Measurements from ENCODE around the gene MCF2L2.
"Not testable (repeated sequence)": the region's sequence is repeated elsewhere in the genome, so short reads cannot be mapped to it uniquely, and the experiment has no call there.

MCF2L2 gene

DNA sequence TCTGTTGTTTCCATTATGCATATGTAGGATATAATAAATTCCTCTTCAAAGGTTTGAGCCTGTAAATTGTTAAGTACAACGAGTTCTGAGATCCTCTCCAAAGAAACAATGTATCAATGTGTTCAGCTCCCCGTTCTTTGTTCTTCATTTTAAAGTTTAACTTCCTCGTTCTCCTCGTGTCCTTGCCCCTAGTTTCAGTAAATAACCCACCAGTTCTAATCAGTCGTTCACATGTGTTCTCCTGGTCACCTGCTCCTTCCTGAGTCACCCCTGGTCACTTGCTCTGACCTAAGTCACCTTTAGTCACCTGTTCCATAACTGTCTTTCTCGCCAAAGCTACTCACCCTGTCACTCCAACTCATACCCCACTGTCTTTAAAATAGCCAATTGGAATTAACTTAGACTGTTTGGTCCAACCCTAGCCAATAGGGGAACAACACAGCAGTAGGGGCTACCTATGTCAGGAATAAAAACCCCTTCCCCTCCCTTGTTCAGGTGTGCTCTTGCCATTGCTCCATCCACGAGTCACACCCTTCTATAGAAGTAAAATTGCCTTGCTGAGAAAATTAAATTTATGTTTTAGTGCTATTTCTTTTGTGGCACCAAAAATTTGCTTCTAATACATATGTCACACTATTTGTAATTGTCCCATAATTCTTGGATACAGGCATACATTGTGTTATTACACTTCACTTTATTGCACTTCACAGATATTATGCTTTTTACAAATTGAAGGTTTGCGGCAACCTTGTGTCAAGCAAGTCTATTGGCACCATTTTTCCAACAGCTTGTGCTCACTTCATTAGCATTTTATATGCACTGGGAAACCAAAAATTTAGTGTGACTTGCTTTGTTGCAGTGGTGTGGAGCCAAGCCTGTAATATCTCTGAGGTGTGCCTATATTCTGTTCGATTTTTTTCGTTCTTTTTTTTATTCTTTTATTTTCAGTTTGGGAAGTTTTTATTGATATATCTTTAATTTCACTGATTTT is 15.3 kb upstream of the MCF2L2 start:
- DNase-seq, result no peak

- no peak for DNase-seq
Observed at GRCh38 chr3:183442994-183443393, 14.6 kb upstream of the MCF2L2 start.

- not testable (repeated sequence) for DNase-seq
Observed at GRCh38 chr3:183440521-183440920, 12.1 kb upstream of the MCF2L2 start.

DNA sequence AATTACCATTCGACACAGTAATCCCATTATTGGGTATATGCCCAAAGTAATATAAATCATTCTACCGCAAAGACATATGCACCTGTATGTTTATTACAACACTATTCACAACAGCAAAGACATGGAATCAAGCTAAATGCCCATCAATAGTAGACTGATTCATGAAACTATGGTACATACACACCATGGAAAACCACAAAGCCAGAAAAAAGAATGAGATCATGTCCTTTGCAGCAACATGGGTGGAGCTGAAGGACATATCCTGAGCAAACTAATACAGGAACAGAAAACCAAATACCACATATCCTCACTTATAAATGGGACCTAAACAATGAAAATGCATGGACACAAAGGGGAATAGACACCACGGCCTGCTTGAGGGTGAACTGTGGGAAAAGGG is 11.1 kb upstream of the MCF2L2 start:
- DNase-seq, result no peak

GRCh38 chr3:183438735-183439134 is 10.3 kb upstream of the MCF2L2 start:
- no peak for DNase-seq

GRCh38 chr3:183437666-183438564 is 9.5 kb upstream of the MCF2L2 start:
- no peak for DNase-seq

DNA sequence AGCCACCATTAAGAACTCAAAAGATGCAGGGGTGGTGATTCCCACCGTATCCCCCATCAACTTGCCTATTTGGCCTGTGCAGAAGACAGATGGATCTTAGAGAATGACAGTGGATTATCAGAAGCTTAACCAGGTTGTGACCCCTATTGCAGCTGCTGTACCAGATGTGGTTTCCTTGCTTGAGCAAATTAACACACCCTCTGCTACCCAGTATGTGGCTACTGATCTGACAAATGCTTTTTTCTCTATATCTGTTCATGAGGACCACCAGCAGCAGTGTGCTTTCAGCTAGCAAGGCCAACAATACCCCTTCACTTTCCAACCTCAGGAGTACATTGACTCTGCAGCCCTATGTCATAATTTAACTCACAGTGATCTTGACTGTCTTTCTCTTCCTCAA is 8.6 kb upstream of the MCF2L2 start:
- DNase-seq, result no peak

DNA sequence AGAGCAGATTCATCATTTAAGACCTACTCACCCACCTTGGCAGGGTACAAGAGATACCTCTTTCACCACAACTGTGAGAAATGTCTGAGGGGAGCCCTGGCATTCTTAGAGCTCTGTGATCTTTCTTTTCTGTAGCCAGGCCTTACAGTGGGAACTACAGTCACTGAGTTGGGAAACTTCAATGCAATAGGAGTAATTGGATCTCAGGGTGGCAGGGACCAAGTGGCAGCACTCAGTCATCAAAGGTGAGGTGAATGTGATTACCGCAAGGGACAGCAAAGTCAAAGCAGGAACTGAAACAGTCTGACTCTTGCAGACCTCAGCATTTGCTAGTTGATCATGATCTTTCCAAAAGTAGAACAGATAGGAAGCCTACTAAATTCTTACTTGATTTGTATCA is 7.2 kb upstream of the MCF2L2 start:
- no peak for DNase-seq

- no peak for DNase-seq
Observed at GRCh38 chr3:183434992-183435391, 6.6 kb upstream of the MCF2L2 start.

DNA sequence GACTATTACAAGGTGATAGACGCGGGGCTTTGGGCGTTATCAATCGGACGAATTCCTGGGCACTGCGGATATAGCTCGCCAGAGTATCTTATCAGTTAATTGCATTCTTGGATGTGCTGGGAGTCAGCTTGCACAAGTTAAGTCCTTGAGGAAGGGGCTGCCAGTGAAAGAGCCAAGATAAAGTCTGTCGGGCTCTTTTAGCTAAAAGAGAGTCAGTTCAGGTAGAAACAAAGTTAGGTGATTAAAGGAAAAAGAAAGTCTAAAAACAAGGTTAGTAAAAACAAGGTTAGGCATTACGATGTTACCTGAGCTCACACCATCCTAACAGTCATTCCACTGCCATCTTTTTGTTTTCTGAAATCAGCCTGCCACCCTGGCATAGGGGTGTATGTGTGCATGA is 6.1 kb upstream of the MCF2L2 start:
- DNase-seq, result no peak

- no peak for DNase-seq
Observed at GRCh38 chr3:183430325-183430957, 2.0 kb upstream of the MCF2L2 start.

DNA sequence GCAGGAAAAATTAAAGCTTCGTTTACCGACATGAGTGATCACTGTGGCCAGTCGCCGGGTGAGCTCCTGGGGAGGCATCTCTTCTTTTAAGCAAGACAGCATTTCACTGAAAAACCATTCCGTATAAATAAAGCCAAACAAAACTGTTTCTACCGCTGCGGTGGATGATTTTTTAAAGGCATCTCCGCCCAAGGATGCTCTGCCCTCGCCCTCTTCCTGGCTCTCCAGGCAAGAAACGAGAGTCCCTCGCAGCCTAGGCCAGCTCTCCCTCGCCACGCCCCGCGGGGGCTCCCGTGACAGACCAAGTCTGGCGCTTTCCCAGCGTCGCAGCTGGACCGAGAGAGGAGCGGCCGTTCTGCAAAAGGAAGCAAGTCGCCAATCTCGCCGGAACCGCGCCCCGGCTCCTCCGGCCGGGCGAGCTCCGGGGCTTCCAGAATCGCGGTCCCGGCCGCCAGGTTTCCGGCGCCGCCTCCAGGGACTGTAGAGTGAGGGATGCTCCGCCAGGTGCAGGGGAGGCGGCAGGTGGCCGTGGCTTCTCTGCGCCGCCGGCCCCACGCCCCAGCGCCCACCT is 458 bp downstream of the MCF2L2 start:
- peak; percentile 36 for DNase-seq

- DNase-seq, result no peak
Observed at GRCh38 chr3:183427196-183427875, 1.1 kb downstream of the MCF2L2 start.

DNA sequence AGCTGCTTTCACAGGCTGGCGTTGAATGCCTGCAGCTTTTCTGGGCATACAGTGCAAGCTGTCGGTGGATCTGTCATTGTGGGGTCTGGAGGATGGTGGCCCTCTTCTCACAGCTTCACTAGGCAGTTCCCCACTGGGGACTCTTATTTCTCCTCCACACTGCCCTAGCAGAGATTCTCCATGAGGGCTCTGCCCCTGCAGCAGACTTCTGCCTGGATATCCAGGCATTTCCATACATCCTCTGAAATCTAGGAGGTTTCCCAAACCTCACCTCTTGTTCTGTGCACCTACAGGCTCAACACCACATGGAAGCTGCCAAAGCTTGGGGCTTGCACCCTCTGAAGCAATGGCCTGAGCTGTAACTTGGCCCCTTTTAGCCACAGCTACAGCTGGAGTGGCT is 9.6 kb downstream of the MCF2L2 start:
- not testable (repeated sequence) for DNase-seq

GRCh38 chr3:183411216-183411922 is 17.1 kb downstream of the MCF2L2 start:
- no peak for DNase-seq

- no peak for DNase-seq
Observed at GRCh38 chr3:183410759-183411158, 17.7 kb downstream of the MCF2L2 start.

DNA sequence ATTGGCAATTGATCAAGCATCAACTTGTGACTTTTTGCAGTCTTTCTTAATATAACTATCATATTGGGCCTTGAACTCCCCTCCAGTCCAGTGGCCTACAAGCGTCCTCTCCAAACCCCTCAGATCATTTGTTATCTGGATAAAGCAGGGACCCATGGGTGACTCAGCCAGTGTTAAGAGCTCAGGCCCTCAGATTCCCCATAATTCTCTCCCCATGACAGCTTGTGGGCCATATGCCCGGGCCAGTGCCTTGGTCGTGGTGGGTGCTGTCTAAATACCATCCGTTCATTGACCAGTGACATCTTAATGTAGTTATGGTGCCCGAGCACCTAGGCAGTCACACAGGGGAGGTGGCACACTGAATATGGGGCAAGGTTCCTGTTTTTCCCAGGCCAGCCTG is 18.1 kb downstream of the MCF2L2 start:
- DNase-seq, result no peak

DNA sequence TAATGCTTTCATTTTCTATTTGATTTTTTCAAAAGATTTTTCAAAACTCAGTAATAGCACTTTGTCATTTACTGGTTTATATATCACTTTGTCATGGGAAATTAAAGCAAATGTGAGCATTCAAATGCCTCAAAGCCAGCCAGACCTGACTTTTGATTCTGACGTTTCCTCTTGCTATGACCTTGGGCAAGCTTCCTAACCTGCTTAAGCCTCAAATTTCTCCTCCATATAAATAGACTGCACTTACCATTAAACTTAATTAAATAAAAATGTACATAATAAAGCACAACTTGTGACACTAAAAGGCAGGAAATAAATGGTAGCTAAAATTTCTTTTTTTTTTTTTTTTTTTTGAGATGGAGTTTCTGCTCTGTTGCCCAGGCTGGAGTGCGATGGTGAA is 19.2 kb downstream of the MCF2L2 start:
- no peak for DNase-seq

DNA sequence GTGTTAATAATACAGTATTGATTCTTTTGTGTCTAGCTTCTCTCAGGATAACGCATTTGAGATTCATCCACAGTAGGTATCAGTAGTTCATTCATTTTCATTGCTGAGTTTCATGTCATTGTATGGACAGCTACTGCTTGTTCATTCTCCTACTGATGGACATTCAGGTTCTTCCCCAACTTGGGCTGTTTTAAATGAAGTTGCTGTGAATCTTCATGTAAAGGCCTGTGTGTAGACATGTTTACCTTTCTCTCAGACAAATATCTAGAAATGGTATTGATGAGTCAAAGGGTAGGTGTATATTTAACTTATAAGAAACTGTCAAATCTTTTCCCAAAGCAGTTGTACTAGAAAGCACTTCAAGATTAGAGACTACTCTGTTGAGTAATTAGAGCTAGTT is 26.7 kb downstream of the MCF2L2 start:
- no peak for DNase-seq

GRCh38 chr3:183400352-183400751 is 28.1 kb downstream of the MCF2L2 start:
- DNase-seq, result no peak

- no peak for DNase-seq
Observed at GRCh38 chr3:183396662-183397391, 31.6 kb downstream of the MCF2L2 start.

All from NCI-H2171 (cell line).